Stimulated activated CD4-positive, alpha-beta T cell treated with anti-CD3 and anti-CD28 coated beads, Interleukin-2, amount 100 ng/mL, for 24 hours (primary cell): ENCODE results near the gene PDGFA.

Source experiments
- DNase-seq, 2 donors: peaks; one replicate each; pipeline ENCODE4 v3.0.0-alpha.2; 2020

Gene PDGFA

GRCh38 chr7:457814-458510 lies 61.7 kb downstream of the PDGFA start:
- DNase-seq, result no peak

- no peak for DNase-seq
Observed at GRCh38 chr7:455110-455928, 64.3 kb downstream of the PDGFA start.

- no peak for DNase-seq
Observed at GRCh38 chr7:454356-455109, 65.1 kb downstream of the PDGFA start.

- no peak for DNase-seq
Observed at GRCh38 chr7:453597-454306, 65.9 kb downstream of the PDGFA start.

GRCh38 chr7:452791-453455 lies 66.7 kb downstream of the PDGFA start:
- no peak for DNase-seq

GRCh38 chr7:452226-452751 lies 67.4 kb downstream of the PDGFA start:
- no peak for DNase-seq

GRCh38 chr7:451255-452225 lies 68.1 kb downstream of the PDGFA start:
- DNase-seq, result no peak

GRCh38 chr7:450741-451140 lies 68.9 kb downstream of the PDGFA start:
- peak; percentile 19 to 23 for DNase-seq

GRCh38 chr7:450036-450435 lies 69.6 kb downstream of the PDGFA start:
- no peak for DNase-seq

GRCh38 chr7:449324-450019 lies 70.2 kb downstream of the PDGFA start:
- no peak for DNase-seq

GRCh38 chr7:447523-447922 lies 72.1 kb downstream of the PDGFA start:
- DNase-seq, result no peak
